CD4-positive, alpha-beta T cell treated with Interleukin-15 for 1 hour (primary cell): ENCODE data around the gene FAM170B.

Experiments used
- DNase-seq: peaks from one replicate; pipeline ENCODE4 v3.0.0-alpha.2; 2020

FAM170B gene

GRCh38 chr10:49096890-49097445 is 36.9 kb downstream of the FAM170B start:
- DNase-seq: no peak

- no peak for DNase-seq
Measured at GRCh38 chr10:49094646-49095045, 39.2 kb downstream of the FAM170B start.

- DNase-seq: no peak
Measured at GRCh38 chr10:49093922-49094321, 39.9 kb downstream of the FAM170B start.

- DNase-seq: no peak
Measured at GRCh38 chr10:49092477-49092876, 41.3 kb downstream of the FAM170B start.

- no peak for DNase-seq
Measured at GRCh38 chr10:49091450-49092210, 42.2 kb downstream of the FAM170B start.

GRCh38 chr10:49090696-49091380 is 43.0 kb downstream of the FAM170B start:
- no peak for DNase-seq

- DNase-seq: no peak
Measured at GRCh38 chr10:49090189-49090575, 43.6 kb downstream of the FAM170B start.

GRCh38 chr10:49089557-49090188 is 44.1 kb downstream of the FAM170B start:
- DNase-seq: no peak

- no peak for DNase-seq
Measured at GRCh38 chr10:49089152-49089551, 44.7 kb downstream of the FAM170B start.

- no peak for DNase-seq
Measured at GRCh38 chr10:49086889-49087288, 46.9 kb downstream of the FAM170B start.

GRCh38 chr10:49083261-49083660 is 50.6 kb downstream of the FAM170B start:
- no peak for DNase-seq

- DNase-seq: no peak
Measured at GRCh38 chr10:49082766-49083165, 51.1 kb downstream of the FAM170B start.

GRCh38 chr10:49081547-49082275 is 52.1 kb downstream of the FAM170B start:
- DNase-seq: no peak
